ENCODE data around the gene USP7.

Gene USP7

GRCh38 chr16:8950580-8951077, 13.1 kb downstream of the USP7 start:
- DNase-seq = no peak

GRCh38 chr16:8949536-8950418, 13.9 kb downstream of the USP7 start:
- DNase-seq = no peak

- no peak for DNase-seq
These were observed 14.9 kb downstream of the USP7 start for GRCh38 chr16:8948831-8949230.

GRCh38 chr16:8948069-8948593, 15.6 kb downstream of the USP7 start:
- DNase-seq = no peak

- peak in 1 of 2 experiments; percentile 21 for DNase-seq
These were observed 17.2 kb downstream of the USP7 start for GRCh38 chr16:8946544-8946943.

- no peak for DNase-seq
These were observed 17.9 kb downstream of the USP7 start for GRCh38 chr16:8945626-8946296.

GRCh38 chr16:8943966-8944759, 19.5 kb downstream of the USP7 start:
- DNase-seq = no peak

GRCh38 chr16:8943001-8943763, 20.5 kb downstream of the USP7 start:
- DNase-seq = no peak

GRCh38 chr16:8941718-8942344, 21.9 kb downstream of the USP7 start:
- DNase-seq = no peak

- DNase-seq = no peak
These were observed 25.9 kb downstream of the USP7 start for GRCh38 chr16:8937803-8938202.

GRCh38 chr16:8936421-8936820, 27.3 kb downstream of the USP7 start:
- DNase-seq = peak in 1 of 2 experiments; percentile 9

- no peak for DNase-seq
These were observed 27.7 kb downstream of the USP7 start for GRCh38 chr16:8935989-8936388.

GRCh38 chr16:8934601-8935000, 29.1 kb downstream of the USP7 start:
- DNase-seq = no peak

GRCh38 chr16:8931859-8932258, 31.8 kb downstream of the USP7 start:
- DNase-seq = no peak

- no peak for DNase-seq
These were observed 34.5 kb downstream of the USP7 start for GRCh38 chr16:8929086-8929748.

GRCh38 chr16:8928467-8928957, 35.2 kb downstream of the USP7 start:
- no peak for DNase-seq

GRCh38 chr16:8926827-8927226, 36.9 kb downstream of the USP7 start:
- DNase-seq = no peak

- DNase-seq = no peak
These were observed 38.3 kb downstream of the USP7 start for GRCh38 chr16:8925455-8925854.

GRCh38 chr16:8924214-8924613, 39.5 kb downstream of the USP7 start:
- no peak for DNase-seq

- DNase-seq = no peak
These were observed 40.5 kb downstream of the USP7 start for GRCh38 chr16:8923199-8923598.
